GM23338 (cell line): ENCODE data around the gene SMIM43.

Source experiments
- CREB1 ChIP-seq: fragments of 250-450 bp; sonication (Bioruptor Pico); IDR thresholded peaks from 2 replicates; pipeline ENCODE4 v1.5.0; 2020; ENCODE audit warnings: low read depth, mild to moderate bottlenecking, moderate library complexity
- CTCF ChIP-seq, 2 experiments: fragments of 200-600 bp in 1 of 2; sonication (generic) in 1 of 2; conservative IDR thresholded peaks; 2 replicates each; pipeline versions ENCODE4 v1.5.1 to v1.6.1; 2016 to 2017; ENCODE audit warnings: antibody characterized with exemption in 2 of 2, low read depth in 2 of 2, mild to moderate bottlenecking in 2 of 2, moderate library complexity in 1 of 2
- ETS1 ChIP-seq: IDR thresholded peaks from 2 replicates; pipeline ENCODE4 v1.6.1; 2016; ENCODE audit warnings: antibody characterized with exemption
- EZH2 ChIP-seq: fragments of 200-600 bp; sonication (generic); IDR thresholded peaks from one replicate; pipeline ENCODE4 v1.8.0; 2017; ENCODE audit warnings: antibody characterized with exemption, mild to moderate bottlenecking, low read depth; ENCODE audit not compliant: unreplicated experiment
- EZH2phosphoT487 ChIP-seq: fragments of 200-600 bp; sonication (generic); IDR thresholded peaks from one replicate; pipeline ENCODE4 v1.8.1; 2018; ENCODE audit warnings: antibody characterized with exemption; ENCODE audit not compliant: unreplicated experiment
- JUNB ChIP-seq: IDR thresholded peaks from one replicate; pipeline ENCODE4 v1.6.1; 2016; ENCODE audit warnings: antibody characterized with exemption; ENCODE audit not compliant: unreplicated experiment
- NANOG ChIP-seq: IDR thresholded peaks from 2 replicates; pipeline ENCODE4 v1.6.1; 2016; ENCODE audit warnings: antibody characterized with exemption, borderline replicate concordance
- POLR2AphosphoS5 ChIP-seq: IDR thresholded peaks from 2 replicates; pipeline ENCODE4 v1.6.1; 2016; ENCODE audit warnings: antibody characterized with exemption, low read depth
- REST ChIP-seq: IDR thresholded peaks from one replicate; pipeline ENCODE4 v1.6.1; 2018; ENCODE audit warnings: antibody characterized with exemption; ENCODE audit not compliant: unreplicated experiment
- STAT1 ChIP-seq: IDR thresholded peaks from one replicate; pipeline ENCODE4 v1.6.1; 2016; ENCODE audit warnings: antibody characterized with exemption; ENCODE audit not compliant: unreplicated experiment
- ZNF114 ChIP-seq: fragments of 250-450 bp; sonication (Bioruptor Pico); IDR thresholded peaks from 2 replicates; pipeline ENCODE4 v1.5.0; 2020; ENCODE audit warnings: mild to moderate bottlenecking, moderate library complexity
- ZNF331 ChIP-seq: fragments of 250-450 bp; sonication (Bioruptor Pico); IDR thresholded peaks from 2 replicates; pipeline ENCODE4 v1.5.0; 2020; ENCODE audit warnings: low read depth, mild to moderate bottlenecking, moderate library complexity

GRCh38 chr4:121776610-121777401 is 11.8 kb upstream of the SMIM43 start:
- TF ChIP-seq CTCF (conservative IDR thresholded peaks at IDR 0.05; ENCODE audit: low read depth in 2 of 2) (no peak), REST (no peak), EZH2 (no peak), POLR2AphosphoS5 (no peak), CREB1 (no peak), NANOG (no peak), JUNB (no peak), EZH2phosphoT487 (no peak), ETS1 (no peak), ZNF114 (no peak), ZNF331 (CRISPR knock-in tag) (no peak), STAT1 (no peak)
